Measurements from ENCODE around the gene IRGM. TPM values are rescaled to one million over a fixed set of nuclear protein-coding genes. Genes with fewer than 3 reads are reported as not detected.
"Not testable (repeated sequence)": the region's sequence is repeated elsewhere in the genome, so short reads cannot be mapped to it uniquely, and the experiment has no call there.

The IRGM gene
- total RNA-seq, 1 experiment from 2014 or later = 0.13 TPM

- Mint-ChIP-seq H3K9me3 (peaks cover 3 to 5% of the 10 kb centered on the region in 2 experiments; a peak in 3 of 5 replicates), H3K36me3 (ENCODE audit: insufficient read depth in 1 of 3, low read depth in 3 of 3) (no peaks in the 10 kb centered on the region), H3K4me3 (no peak overlapping the region), H3K27ac (no peak overlapping the region), H3K27me3 (ENCODE audit: low read depth) (no peaks in the 10 kb centered on the region; the same call in 1 of the 2 replicates), H3K4me1 (peaks cover 5% of the 10 kb centered on the region in 2 experiments)
- no peak overlapping the region for H2BK15ac ChIP-seq (ENCODE audit: low read depth, low read length)
- H4K91ac ChIP-seq (ENCODE audit: insufficient read length, low read depth, low read length) = no peak overlapping the region
- no peak overlapping the region for H2BK5ac ChIP-seq (ENCODE audit: insufficient read length, low read length)
- TF ChIP-seq CTCF (conservative IDR thresholded peaks at IDR 0.05) = no peak
- no peaks in the 10 kb centered on the region for H3K27me3 ChIP-seq (ENCODE audit: insufficient read depth, low read length)
- H3K14ac ChIP-seq (ENCODE audit: insufficient read depth, low read length) = no peak overlapping the region
- no peak overlapping the region for H3K4ac ChIP-seq (ENCODE audit: low read depth, low read length)
- no peaks in the 10 kb centered on the region for H3K9me3 ChIP-seq (ENCODE audit: control insufficient read depth, low read depth, low read length)
- no peak overlapping the region for H2AFZ ChIP-seq (ENCODE audit: low read length)
- no peak overlapping the region for H3K18ac ChIP-seq (ENCODE audit: insufficient read length, low read depth, low read length)
- H3K79me2 ChIP-seq (ENCODE audit: insufficient read depth, low read length) = no peaks in the 10 kb centered on the region
- no peaks in the 10 kb centered on the region for H3K4me1 ChIP-seq (ENCODE audit: insufficient read depth, low read length)
- no peaks in the 10 kb centered on the region for H3K23me2 ChIP-seq (ENCODE audit: insufficient read length, low read depth, low read length, poor library complexity, severe bottlenecking)
- H2AK5ac ChIP-seq (ENCODE audit: insufficient read length, low read length) = no peak overlapping the region
- no peak for DNase-seq
- no peak overlapping the region for H2BK120ac ChIP-seq (ENCODE audit: low read depth, low read length, poor library complexity, severe bottlenecking)
- H3K23ac ChIP-seq (ENCODE audit: insufficient read length, low read depth, low read length) = no peak overlapping the region
- H3K4me2 ChIP-seq (ENCODE audit: insufficient read depth, insufficient read length, low read length) = no peak overlapping the region
- H4K8ac ChIP-seq (replicated peaks; ENCODE audit: insufficient read length, low read depth, low read length) = no peak overlapping the region
- no peak overlapping the region for H3K27ac ChIP-seq (ENCODE audit: insufficient read length, low read depth, low read length)
- H4K5ac ChIP-seq (ENCODE audit: insufficient read length, low read depth, low read length) = no peak overlapping the region
- H4K20me1 ChIP-seq (ENCODE audit: control insufficient read depth, insufficient read depth, insufficient read length) = no peaks in the 10 kb centered on the region
- no peak overlapping the region for H3K9ac ChIP-seq (ENCODE audit: extremely low read depth, insufficient read length, low read length)
- no peak overlapping the region for H3K56ac ChIP-seq (ENCODE audit: insufficient read length, low read depth, low read length)
- WGBS (ENCODE audit: extremely low coverage, insufficient read length, low lambda C conversion rate) = no CpG with 5 or more reads among the region's 2 CpGs
- no peak overlapping the region for H2BK20ac ChIP-seq (ENCODE audit: low read depth, low read length, poor library complexity, severe bottlenecking)
- no peaks in the 10 kb centered on the region for H3K79me1 ChIP-seq (ENCODE audit: insufficient read depth, low read depth, low read length, poor library complexity, severe bottlenecking)
- H2BK12ac ChIP-seq (ENCODE audit: insufficient read length, low read depth, low read length) = no peak overlapping the region
- H3T11ph ChIP-seq (ENCODE audit: low read length) = no peak overlapping the region
Observed at GRCh38 chr5:150853561-150853960, 7.2 kb downstream of the IRGM start.

- H2BK20ac ChIP-seq (ENCODE audit: low read depth, low read length, poor library complexity, severe bottlenecking); H3K4me3 Mint-ChIP-seq; H4K91ac ChIP-seq (ENCODE audit: insufficient read length, low read depth, low read length); H3K18ac ChIP-seq (ENCODE audit: insufficient read length, low read depth, low read length); H2BK120ac ChIP-seq (ENCODE audit: low read depth, low read length, poor library complexity, severe bottlenecking); H3K4me1 ChIP-seq (ENCODE audit: insufficient read depth, low read length); H2BK5ac ChIP-seq (ENCODE audit: insufficient read length, low read length); H3K23me2 ChIP-seq (ENCODE audit: insufficient read length, low read depth, low read length, poor library complexity, severe bottlenecking); H2AFZ ChIP-seq (ENCODE audit: low read length); H3K9me3 ChIP-seq (ENCODE audit: control insufficient read depth, low read depth, low read length); H3K27me3 ChIP-seq (ENCODE audit: insufficient read depth, low read length); H3K4me2 ChIP-seq (ENCODE audit: insufficient read depth, insufficient read length, low read length); H3K23ac ChIP-seq (ENCODE audit: insufficient read length, low read depth, low read length); H3K9ac ChIP-seq (ENCODE audit: extremely low read depth, insufficient read length, low read length); H3K36me3 Mint-ChIP-seq (ENCODE audit: insufficient read depth in 1 of 3, low read depth in 3 of 3); H3K27ac ChIP-seq (ENCODE audit: insufficient read length, low read depth, low read length); H2AK5ac ChIP-seq (ENCODE audit: insufficient read length, low read length); H3T11ph ChIP-seq (ENCODE audit: low read length); H3K4me1 Mint-ChIP-seq; H3K56ac ChIP-seq (ENCODE audit: insufficient read length, low read depth, low read length); H2BK15ac ChIP-seq (ENCODE audit: low read depth, low read length); H3K27me3 Mint-ChIP-seq (ENCODE audit: low read depth); H4K20me1 ChIP-seq (ENCODE audit: control insufficient read depth, insufficient read depth, insufficient read length); H3K79me1 ChIP-seq (ENCODE audit: insufficient read depth, low read depth, low read length, poor library complexity, severe bottlenecking); H2BK12ac ChIP-seq (ENCODE audit: insufficient read length, low read depth, low read length); H4K5ac ChIP-seq (ENCODE audit: insufficient read length, low read depth, low read length); H3K14ac ChIP-seq (ENCODE audit: insufficient read depth, low read length); H3K4ac ChIP-seq (ENCODE audit: low read depth, low read length); H4K8ac ChIP-seq (replicated peaks; ENCODE audit: insufficient read length, low read depth, low read length); H3K79me2 ChIP-seq (ENCODE audit: insufficient read depth, low read length); H3K27ac Mint-ChIP-seq; DNase-seq: not testable (repeated sequence)
- no CpG with 5 or more reads among the region's 3 CpGs for WGBS (ENCODE audit: extremely low coverage, insufficient read length, low lambda C conversion rate)
- peaks cover 16 to 19% of the 10 kb centered on the region in 2 experiments for H3K9me3 Mint-ChIP-seq
Observed at GRCh38 chr5:150856700-150857099, 10.4 kb downstream of the IRGM start.
